Upper lobe of right lung (tissue), 1 donor: Measurements from ENCODE around the gene TTC21A. TPM values are rescaled to one million over a fixed set of nuclear protein-coding genes. Genes with fewer than 3 reads are reported as not detected.
A peak's percentile ranks its signal among the peaks of the same experiment; 100 is the strongest.

ENCODE experiments used
- ATAC-seq: fragments of 200-7000 bp; cut with Tn5 transposase; one replicate; pipeline ENCODE4 v1.9.1; 2020; ENCODE audit warnings: mild to moderate bottlenecking, moderate library complexity
- DNase-seq: peaks from one replicate; pipeline ENCODE4 v3.0.0-alpha.2; 2020
- H3K27ac ChIP-seq: fragments of 200-600 bp; one replicate; pipeline ENCODE4 v1.8.0; 2022
- H3K27me3 ChIP-seq: fragments of 200-600 bp; one replicate; pipeline ENCODE4 v1.8.0; 2022; ENCODE audit warnings: mild to moderate bottlenecking
- H3K36me3 ChIP-seq: fragments of 200-600 bp; one replicate; pipeline ENCODE4 v1.8.0; 2022
- H3K4me1 ChIP-seq: fragments of 200-600 bp; one replicate; pipeline ENCODE4 v1.8.0; 2022
- H3K4me3 ChIP-seq: fragments of 200-600 bp; one replicate; pipeline ENCODE4 v1.8.0; 2022; ENCODE audit warnings: mild to moderate bottlenecking
- H3K9me3 ChIP-seq: fragments of 200-600 bp; one replicate; pipeline ENCODE4 v1.8.0; 2022
- CTCF ChIP-seq: fragments of 200-600 bp; IDR thresholded peaks from one replicate; pipeline ENCODE4 v1.8.0; 2022; ENCODE audit warnings: antibody characterized with exemption
- intact Hi-C: fragments of 100-400 bp; cut with DNase I; formaldehyde crosslinking; loops from one replicate; pipeline ENCODE4 v1.11.0; 2022
- total RNA-seq: library from RNA; stranded (reverse); fragmentation: NEBNext Ultra II Directional; extraction: Animal tissue kit (Norgen Biotek cat#: 25700); gene quantifications from one replicate; pipeline ENCODE4 v1.2.1, GENCODE V29; 2021
- donor health status: DM: no; HTN: yes; CAD: no; lungs with severe emphysema.

The TTC21A gene
- total RNA-seq, 1 donor from 2014 or later, result 11.6 TPM

- ATAC-seq, result no peak
- no peak overlapping the region for H3K27ac ChIP-seq
- DNase-seq, result no peak
- no peak overlapping the region for H3K4me3 ChIP-seq
- no peaks in the 10 kb centered on the region for H3K27me3 ChIP-seq
- no peaks in the 10 kb centered on the region for H3K9me3 ChIP-seq
- TF ChIP-seq CTCF, result no peak
- peaks cover 67% of the 10 kb centered on the region for H3K36me3 ChIP-seq
- intact Hi-C loops, result no loop called here
- H3K4me1 ChIP-seq, result peaks cover 6% of the 10 kb centered on the region
Measured at GRCh38 chr3:39099242-39099641, 8.2 kb upstream of the TTC21A start.

- H3K4me1 ChIP-seq, result peaks cover 9% of the 10 kb centered on the region
- intact Hi-C loops, result no loop called here
- no peak for DNase-seq
- H3K9me3 ChIP-seq, result no peaks in the 10 kb centered on the region
- H3K36me3 ChIP-seq, result peaks cover 60% of the 10 kb centered on the region
- H3K4me3 ChIP-seq, result no peak overlapping the region
- no peaks in the 10 kb centered on the region for H3K27me3 ChIP-seq
- ATAC-seq, result no peak
- TF ChIP-seq CTCF, result no peak
- no peak overlapping the region for H3K27ac ChIP-seq
Measured at GRCh38 chr3:39099738-39100499, 7.6 kb upstream of the TTC21A start.

- H3K27ac ChIP-seq, result no peak overlapping the region
Measured at GRCh38 chr3:39100500-39100886, 7.0 kb upstream of the TTC21A start.

GRCh38 chr3:39101022-39101689 lies 6.3 kb upstream of the TTC21A start:
- no peak for DNase-seq
- TF ChIP-seq CTCF, result peak; percentile 69
- peak; percentile 77 for ATAC-seq
- Histone ChIP-seq H3K4me3 (no peak overlapping the region), H3K27me3 (no peaks in the 10 kb centered on the region), H3K9me3 (no peaks in the 10 kb centered on the region), H3K27ac (no peak overlapping the region), H3K4me1 (peaks cover 15% of the 10 kb centered on the region), H3K36me3 (peaks cover 48% of the 10 kb centered on the region)
- intact Hi-C loops, result no loop called here

More at GRCh38 chr3:39100500-39100886, 7.0 kb upstream of the TTC21A start:
- H3K36me3 ChIP-seq, result peaks cover 54% of the 10 kb centered on the region
- DNase-seq (no peak), ATAC-seq (no peak)
- intact Hi-C loops, result no loop called here
- no peak for TF ChIP-seq CTCF
- no peak overlapping the region for H3K4me3 ChIP-seq
- H3K27me3 ChIP-seq, result no peaks in the 10 kb centered on the region
- H3K9me3 ChIP-seq, result no peaks in the 10 kb centered on the region
- peaks cover 9% of the 10 kb centered on the region for H3K4me1 ChIP-seq

GRCh38 chr3:39102504-39103323 lies 4.8 kb upstream of the TTC21A start:
- peaks cover 18% of the 10 kb centered on the region for H3K4me1 ChIP-seq
- H3K9me3 ChIP-seq, result no peaks in the 10 kb centered on the region
- DNase-seq (no peak), ATAC-seq (no peak)
- H3K27ac ChIP-seq, result no peak overlapping the region
- H3K27me3 ChIP-seq, result no peaks in the 10 kb centered on the region
- H3K36me3 ChIP-seq, result peaks cover 32% of the 10 kb centered on the region
- intact Hi-C loops, result no loop called here
- no peak for TF ChIP-seq CTCF
- no peak overlapping the region for H3K4me3 ChIP-seq
